PC-9 (cell line): ENCODE measurements around the gene EXOC4. TPM values are rescaled to one million over a fixed set of nuclear protein-coding genes. Genes with fewer than 3 reads are reported as not detected.

Source experiments
- BruUV-seq: library from RNA; stranded (reverse); fragments of 400-500 nt; replicated peaks from 2 replicates; lab custom pipeline; 2021; lab: Mats Ljungman, UMichigan
- CTCF ChIA-PET: fragments of 300-600 bp; sonication (Branson Sonifier 250); formaldehyde crosslinking; loops from one replicate; lab custom pipeline; 2022; ENCODE audit warnings: antibody characterized with exemption; lab: Charles Lee
- POLR2A ChIA-PET: fragments of 300-600 bp; sonication (Branson Sonifier 250); formaldehyde crosslinking; loops from one replicate; lab custom pipeline; 2022; ENCODE audit warnings: antibody characterized with exemption; ENCODE audit not compliant: unreplicated experiment; lab: Charles Lee
- DNase-seq, 2 experiments: peaks; one replicate each; pipeline versions ENCODE4 v3.0.0 to v3.0.0-alpha.2; 2015 to 2022; ENCODE audit warnings: mixed read lengths in 1 of 2
- H2AFZ ChIP-seq: fragments of 200-600 bp; sonication (generic); 2 replicates; pipeline ENCODE4 v1.8.1; 2017; ENCODE audit warnings: antibody characterized with exemption
- H3F3A ChIP-seq: fragments of 200-600 bp; sonication (generic); 2 replicates; pipeline ENCODE4 v1.8.1; 2017; ENCODE audit warnings: antibody characterized with exemption, mild to moderate bottlenecking, low read depth; ENCODE audit not compliant: insufficient read depth
- H3K27ac ChIP-seq: fragments of 200-600 bp; sonication (generic); 2 replicates; pipeline ENCODE4 v1.6.1; 2016; ENCODE audit warnings: mixed run types
- H3K27me3 ChIP-seq: fragments of 200-600 bp; sonication (generic); 2 replicates; pipeline ENCODE4 v1.6.1; 2016; ENCODE audit warnings: low read depth, mixed run types; ENCODE audit not compliant: insufficient read depth
- H3K36me3 ChIP-seq: fragments of 200-600 bp; sonication (generic); 2 replicates; pipeline ENCODE4 v1.6.1; 2016; ENCODE audit warnings: low read depth, mixed run types
- H3K4me1 ChIP-seq: fragments of 200-600 bp; sonication (generic); replicated peaks from 2 replicates; pipeline ENCODE4 v1.6.1; 2016; ENCODE audit warnings: mixed run types; ENCODE audit not compliant: insufficient read depth
- H3K4me2 ChIP-seq: fragments of 200-600 bp; sonication (generic); 2 replicates; pipeline ENCODE4 v1.6.1; 2017; ENCODE audit warnings: mixed run types
- H3K4me3 ChIP-seq: fragments of 200-600 bp; sonication (generic); 2 replicates; pipeline ENCODE4 v1.6.1; 2016; ENCODE audit warnings: mixed run types
- H3K79me2 ChIP-seq: fragments of 200-600 bp; sonication (generic); 2 replicates; pipeline ENCODE4 v1.6.1; 2017; ENCODE audit warnings: low read depth, mixed run types
- H3K9me2 ChIP-seq: fragments of 200-600 bp; sonication (generic); 2 replicates; pipeline ENCODE4 v1.8.1; 2017; ENCODE audit warnings: mild to moderate bottlenecking; ENCODE audit not compliant: insufficient read depth
- H3K9me3 ChIP-seq: fragments of 200-600 bp; sonication (generic); 2 replicates; pipeline ENCODE4 v1.8.1; 2016; ENCODE audit warnings: low read depth; ENCODE audit not compliant: insufficient read depth
- H4K20me1 ChIP-seq: fragments of 200-600 bp; sonication (generic); 2 replicates; pipeline ENCODE4 v1.8.1; 2017; ENCODE audit not compliant: insufficient read depth
- EZH2 ChIP-seq: fragments of 200-600 bp; sonication (generic); IDR thresholded peaks from 2 replicates; pipeline ENCODE4 v1.8.0; 2017; ENCODE audit warnings: antibody characterized with exemption, low read depth
- intact Hi-C: fragments of 100-400 bp; cut with micrococcal nuclease; formaldehyde crosslinking; loops from one replicate; pipeline ENCODE4 v1.10.0; 2022; ENCODE audit not compliant: unreplicated experiment
- total RNA-seq: library from RNA; stranded (reverse); gene quantifications from 2 replicates; pipeline ENCODE4 v1.2.3, GENCODE V29; 2021
- TF ChIP-seq, protein P1 (sequence below): fragments of 200-600 bp; sonication (generic); conservative IDR thresholded peaks from 2 replicates; pipeline ENCODE4 v1.6.1; 2017; ENCODE audit warnings: mixed run types, antibody characterized with exemption, mild to moderate bottlenecking, moderate library complexity

EXOC4 gene
- total RNA-seq, 1 experiment from 2014 or later = 101 TPM

DNA sequence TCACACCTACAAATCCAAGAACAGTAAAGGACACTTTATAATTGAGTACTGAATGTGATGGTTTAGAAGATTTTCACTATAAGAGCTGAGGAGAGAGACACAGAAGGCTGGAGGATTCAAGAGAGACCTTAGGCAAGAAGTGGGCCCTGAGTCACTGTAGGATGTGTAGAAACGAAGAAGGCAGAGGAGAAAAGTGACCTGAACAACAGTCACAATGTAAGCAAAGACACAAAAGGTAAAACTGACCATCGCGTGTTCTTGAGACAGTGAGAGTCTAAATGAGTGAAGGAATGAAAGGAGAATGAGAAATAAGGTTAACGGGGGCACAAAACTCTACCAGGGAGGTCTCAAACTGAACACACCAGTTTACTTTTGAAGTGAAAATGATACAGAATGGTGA lies 576.0 kb downstream of the EXOC4 start:
- H3K4me1 ChIP-seq = no peaks in the 10 kb centered on the region
- BruUV-seq = no TSS peak
- H3K27me3 ChIP-seq = no peaks in the 10 kb centered on the region
- ChIA-PET CTCF (no interaction called here), POLR2A (no interaction called here)
- no peaks in the 10 kb centered on the region for H3K36me3 ChIP-seq
- TF ChIP-seq, protein P1, sequence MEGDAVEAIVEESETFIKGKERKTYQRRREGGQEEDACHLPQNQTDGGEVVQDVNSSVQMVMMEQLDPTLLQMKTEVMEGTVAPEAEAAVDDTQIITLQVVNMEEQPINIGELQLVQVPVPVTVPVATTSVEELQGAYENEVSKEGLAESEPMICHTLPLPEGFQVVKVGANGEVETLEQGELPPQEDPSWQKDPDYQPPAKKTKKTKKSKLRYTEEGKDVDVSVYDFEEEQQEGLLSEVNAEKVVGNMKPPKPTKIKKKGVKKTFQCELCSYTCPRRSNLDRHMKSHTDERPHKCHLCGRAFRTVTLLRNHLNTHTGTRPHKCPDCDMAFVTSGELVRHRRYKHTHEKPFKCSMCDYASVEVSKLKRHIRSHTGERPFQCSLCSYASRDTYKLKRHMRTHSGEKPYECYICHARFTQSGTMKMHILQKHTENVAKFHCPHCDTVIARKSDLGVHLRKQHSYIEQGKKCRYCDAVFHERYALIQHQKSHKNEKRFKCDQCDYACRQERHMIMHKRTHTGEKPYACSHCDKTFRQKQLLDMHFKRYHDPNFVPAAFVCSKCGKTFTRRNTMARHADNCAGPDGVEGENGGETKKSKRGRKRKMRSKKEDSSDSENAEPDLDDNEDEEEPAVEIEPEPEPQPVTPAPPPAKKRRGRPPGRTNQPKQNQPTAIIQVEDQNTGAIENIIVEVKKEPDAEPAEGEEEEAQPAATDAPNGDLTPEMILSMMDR = no peak
- no peak for TF ChIP-seq EZH2
- H3K79me2 ChIP-seq = no peaks in the 10 kb centered on the region
- H3K9me3 ChIP-seq = no peaks in the 10 kb centered on the region
- intact Hi-C loops = no loop called here
- H2AFZ ChIP-seq = no peak overlapping the region
- no peaks in the 10 kb centered on the region for H3F3A ChIP-seq
- no peak for DNase-seq
- H3K9me2 ChIP-seq = no peaks in the 10 kb centered on the region
- no peaks in the 10 kb centered on the region for H4K20me1 ChIP-seq
- H3K4me2 ChIP-seq = no peak overlapping the region
- no peak overlapping the region for H3K4me3 ChIP-seq
- H3K27ac ChIP-seq = no peak overlapping the region

DNA sequence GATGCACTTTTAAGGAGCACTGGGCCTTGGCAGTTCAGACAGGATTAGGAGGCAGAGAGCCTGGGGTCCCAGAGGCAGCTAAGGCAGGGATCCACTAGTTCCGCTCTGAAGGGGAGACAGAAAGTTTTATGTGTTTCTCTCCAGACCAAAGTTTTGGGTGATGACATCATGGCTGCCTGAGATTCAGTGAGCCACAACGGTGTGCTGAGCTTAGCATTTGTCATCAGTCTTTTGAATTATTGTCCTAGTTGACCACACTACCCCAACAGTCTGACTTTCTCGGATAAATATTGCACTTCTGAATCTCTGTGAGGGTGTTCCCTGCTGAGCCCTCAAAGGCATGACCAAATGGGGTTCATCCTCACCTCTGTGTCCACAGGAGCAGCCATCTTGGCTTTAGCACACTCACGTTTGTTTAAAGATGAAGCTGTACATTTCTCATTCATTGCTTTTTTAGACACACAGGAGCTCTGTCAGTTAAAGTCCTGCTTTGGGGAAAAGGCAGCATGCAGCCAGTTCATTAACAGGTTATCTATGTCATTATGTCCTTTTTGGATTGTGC lies 576.5 kb downstream of the EXOC4 start:
- no peak overlapping the region for H3K4me3 ChIP-seq
- no peak for TF ChIP-seq EZH2
- TF ChIP-seq, protein P1 = no peak
- DNase-seq = no peak
- H3K9me3 ChIP-seq = no peaks in the 10 kb centered on the region
- no peak overlapping the region for H2AFZ ChIP-seq
- CTCF ChIA-PET = no interaction called here
- no peaks in the 10 kb centered on the region for H3K79me2 ChIP-seq
- no peaks in the 10 kb centered on the region for H3K27me3 ChIP-seq
- H3K27ac ChIP-seq = no peak overlapping the region
- intact Hi-C loops = no loop called here
- no peaks in the 10 kb centered on the region for H4K20me1 ChIP-seq
- H3K4me1 ChIP-seq = no peaks in the 10 kb centered on the region
- BruUV-seq = no TSS peak
- no peaks in the 10 kb centered on the region for H3F3A ChIP-seq
- H3K36me3 ChIP-seq = no peaks in the 10 kb centered on the region
- POLR2A ChIA-PET = no interaction called here
- H3K4me2 ChIP-seq = no peak overlapping the region
- no peaks in the 10 kb centered on the region for H3K9me2 ChIP-seq

DNA sequence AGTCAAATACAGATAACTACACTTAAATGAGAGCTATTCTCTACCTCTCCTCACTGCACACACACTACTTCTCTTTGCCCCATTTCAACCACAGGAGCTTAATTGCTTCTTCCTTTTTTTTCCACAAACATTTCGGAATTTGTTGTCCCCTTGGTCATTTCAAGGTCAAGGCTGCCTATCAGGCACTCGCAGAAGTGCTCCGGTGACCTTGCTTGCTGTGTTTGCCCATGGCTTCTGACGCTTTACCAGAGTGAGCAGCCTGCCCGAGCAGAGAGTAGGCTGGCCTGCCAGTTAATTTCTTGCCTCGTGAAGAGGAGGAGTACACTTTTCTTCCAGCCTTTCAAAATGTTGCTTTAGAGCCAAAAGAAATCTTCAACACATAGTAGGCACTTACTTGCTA lies 577.2 kb downstream of the EXOC4 start:
- Histone ChIP-seq H3K4me2 (no peak overlapping the region), H3K36me3 (no peaks in the 10 kb centered on the region), H3K27ac (no peak overlapping the region), H3K9me2 (no peaks in the 10 kb centered on the region), H3K9me3 (no peaks in the 10 kb centered on the region), H3K4me1 (no peaks in the 10 kb centered on the region), H3K79me2 (no peaks in the 10 kb centered on the region), H2AFZ (no peak overlapping the region), H4K20me1 (no peaks in the 10 kb centered on the region), H3K4me3 (no peak overlapping the region), H3F3A (no peaks in the 10 kb centered on the region), H3K27me3 (no peaks in the 10 kb centered on the region)
- POLR2A ChIA-PET = no interaction called here
- CTCF ChIA-PET = no interaction called here
- no TSS peak for BruUV-seq
- no peak for DNase-seq
- intact Hi-C loops = no loop called here
- TF ChIP-seq, protein P1 = no peak
- no peak for TF ChIP-seq EZH2
